Osteocyte (in vitro differentiated cells): Measurements from ENCODE around the gene XPNPEP1. TPM values are rescaled to one million over a fixed set of nuclear protein-coding genes. Genes with fewer than 3 reads are reported as not detected.
A peak's percentile ranks its signal among the peaks of the same experiment; 100 is the strongest.

Experiments
- DNase-seq: peaks from one replicate; pipeline ENCODE4 v3.0.0; 2021; ENCODE audit warnings: mixed read lengths; ENCODE audit not compliant: unreplicated experiment; ENCODE audit errors: extremely low spot score
- H3K27ac Mint-ChIP-seq: one replicate; pipeline ENCODE4 v1.8.0; 2021; ENCODE audit warnings: mild to moderate bottlenecking, mixed read lengths; ENCODE audit not compliant: unreplicated experiment
- H3K27me3 Mint-ChIP-seq: one replicate; pipeline ENCODE4 v1.8.0; 2021; ENCODE audit warnings: mixed read lengths; ENCODE audit not compliant: unreplicated experiment
- H3K36me3 Mint-ChIP-seq: one replicate; pipeline ENCODE4 v1.8.0; 2021; ENCODE audit warnings: mixed read lengths; ENCODE audit not compliant: unreplicated experiment
- H3K4me1 Mint-ChIP-seq: one replicate; pipeline ENCODE4 v1.8.0; 2021; ENCODE audit warnings: mixed read lengths; ENCODE audit not compliant: unreplicated experiment
- H3K4me3 Mint-ChIP-seq: one replicate; pipeline ENCODE4 v1.8.0; 2021; ENCODE audit warnings: mild to moderate bottlenecking, moderate library complexity, mixed read lengths; ENCODE audit not compliant: unreplicated experiment
- H3K9me3 Mint-ChIP-seq: one replicate; pipeline ENCODE4 v1.8.0; 2021; ENCODE audit warnings: mixed read lengths; ENCODE audit not compliant: unreplicated experiment
- total RNA-seq: library from RNA; stranded (reverse); gene quantifications from 2 replicates; pipeline ENCODE4 v1.2.1, GENCODE V29; 2021
- TF ChIP-seq, protein P1 (sequence below): fragments of 200-600 bp; sonication (generic); IDR thresholded peaks from 2 replicates; pipeline ENCODE4 v1.5.0; 2021; ENCODE audit warnings: antibody characterized with exemption, mild to moderate bottlenecking, moderate library complexity

Gene XPNPEP1
- total RNA-seq, 1 donor from 2014 or later: 74.5 TPM

DNA sequence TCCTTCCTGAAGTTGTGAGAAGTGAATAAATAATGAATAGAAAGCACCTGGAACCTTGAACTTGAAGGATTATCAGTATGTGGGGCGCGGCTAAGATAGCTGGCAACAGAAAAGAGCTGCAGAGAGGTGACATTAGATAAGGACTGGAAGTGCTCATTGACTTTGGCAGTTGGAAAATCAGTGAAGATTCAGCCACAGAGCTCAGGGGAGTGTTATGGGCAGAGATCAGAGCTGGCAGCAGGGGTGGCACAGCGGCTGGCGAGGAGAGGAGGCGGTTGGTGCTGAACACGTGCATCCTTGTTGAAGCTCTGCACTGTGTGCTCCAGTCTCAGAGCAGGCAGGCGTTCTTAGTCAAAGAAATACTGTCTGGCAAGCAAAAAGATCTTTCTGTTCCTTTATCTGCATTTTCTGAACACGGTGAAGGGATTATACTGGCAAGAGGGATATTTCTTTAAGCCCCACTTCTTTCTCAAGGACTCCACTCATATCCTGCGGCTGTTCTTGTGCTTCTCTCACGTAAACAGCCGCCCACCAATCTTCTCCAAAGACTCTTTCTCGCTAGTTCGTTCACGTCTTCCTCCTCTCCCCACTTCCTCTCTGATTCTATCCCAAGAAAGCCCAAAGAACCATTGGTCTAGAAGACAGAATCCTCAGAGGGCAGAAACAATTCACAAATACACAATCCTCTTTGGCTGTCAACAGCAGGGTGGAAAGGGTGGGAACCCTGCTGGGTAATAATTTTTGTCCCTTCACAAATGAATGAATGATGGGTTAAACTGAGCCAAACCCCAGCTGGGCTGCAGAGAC lies 45.8 kb upstream of the XPNPEP1 start:
- Mint-ChIP-seq H3K4me3 (no peak overlapping the region), H3K4me1 (peaks cover 48% of the 10 kb centered on the region)
- DNase-seq: no peak

DNA sequence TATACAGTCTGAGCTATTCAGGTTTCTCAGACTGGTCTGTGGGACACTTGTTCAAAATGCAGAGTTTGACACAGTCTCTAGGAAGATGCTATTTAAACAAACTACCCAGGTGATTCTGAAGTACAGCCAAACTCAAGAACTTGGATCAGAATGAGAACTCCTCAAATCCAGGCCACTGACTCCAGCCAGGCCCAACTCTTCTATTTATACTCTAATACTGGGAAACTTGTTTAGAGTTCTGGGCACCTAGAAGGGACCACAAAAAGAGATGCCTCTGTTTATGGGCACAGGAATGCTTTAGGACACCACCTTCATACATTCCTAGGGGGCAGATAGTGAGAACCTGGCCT lies 44.4 kb upstream of the XPNPEP1 start:
- TF ChIP-seq, protein P1, sequence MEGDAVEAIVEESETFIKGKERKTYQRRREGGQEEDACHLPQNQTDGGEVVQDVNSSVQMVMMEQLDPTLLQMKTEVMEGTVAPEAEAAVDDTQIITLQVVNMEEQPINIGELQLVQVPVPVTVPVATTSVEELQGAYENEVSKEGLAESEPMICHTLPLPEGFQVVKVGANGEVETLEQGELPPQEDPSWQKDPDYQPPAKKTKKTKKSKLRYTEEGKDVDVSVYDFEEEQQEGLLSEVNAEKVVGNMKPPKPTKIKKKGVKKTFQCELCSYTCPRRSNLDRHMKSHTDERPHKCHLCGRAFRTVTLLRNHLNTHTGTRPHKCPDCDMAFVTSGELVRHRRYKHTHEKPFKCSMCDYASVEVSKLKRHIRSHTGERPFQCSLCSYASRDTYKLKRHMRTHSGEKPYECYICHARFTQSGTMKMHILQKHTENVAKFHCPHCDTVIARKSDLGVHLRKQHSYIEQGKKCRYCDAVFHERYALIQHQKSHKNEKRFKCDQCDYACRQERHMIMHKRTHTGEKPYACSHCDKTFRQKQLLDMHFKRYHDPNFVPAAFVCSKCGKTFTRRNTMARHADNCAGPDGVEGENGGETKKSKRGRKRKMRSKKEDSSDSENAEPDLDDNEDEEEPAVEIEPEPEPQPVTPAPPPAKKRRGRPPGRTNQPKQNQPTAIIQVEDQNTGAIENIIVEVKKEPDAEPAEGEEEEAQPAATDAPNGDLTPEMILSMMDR: no peak
- no peaks in the 10 kb centered on the region for H3K36me3 Mint-ChIP-seq
- DNase-seq: no peak
- H3K9me3 Mint-ChIP-seq: no peaks in the 10 kb centered on the region
- no peaks in the 10 kb centered on the region for H3K27me3 Mint-ChIP-seq
- peaks cover 62% of the 10 kb centered on the region for H3K4me1 Mint-ChIP-seq
- H3K27ac Mint-ChIP-seq: peak overlapping the region; percentile 90
- peak overlapping the region; percentile 48 for H3K4me3 Mint-ChIP-seq

More for the DNA sequence above, 45.8 kb upstream of the XPNPEP1 start:
- Mint-ChIP-seq H3K36me3 (no peaks in the 10 kb centered on the region), H3K27ac (peak overlapping the region; percentile 25), H3K27me3 (no peaks in the 10 kb centered on the region), H3K9me3 (no peaks in the 10 kb centered on the region)
- TF ChIP-seq, protein P1: no peak

DNA sequence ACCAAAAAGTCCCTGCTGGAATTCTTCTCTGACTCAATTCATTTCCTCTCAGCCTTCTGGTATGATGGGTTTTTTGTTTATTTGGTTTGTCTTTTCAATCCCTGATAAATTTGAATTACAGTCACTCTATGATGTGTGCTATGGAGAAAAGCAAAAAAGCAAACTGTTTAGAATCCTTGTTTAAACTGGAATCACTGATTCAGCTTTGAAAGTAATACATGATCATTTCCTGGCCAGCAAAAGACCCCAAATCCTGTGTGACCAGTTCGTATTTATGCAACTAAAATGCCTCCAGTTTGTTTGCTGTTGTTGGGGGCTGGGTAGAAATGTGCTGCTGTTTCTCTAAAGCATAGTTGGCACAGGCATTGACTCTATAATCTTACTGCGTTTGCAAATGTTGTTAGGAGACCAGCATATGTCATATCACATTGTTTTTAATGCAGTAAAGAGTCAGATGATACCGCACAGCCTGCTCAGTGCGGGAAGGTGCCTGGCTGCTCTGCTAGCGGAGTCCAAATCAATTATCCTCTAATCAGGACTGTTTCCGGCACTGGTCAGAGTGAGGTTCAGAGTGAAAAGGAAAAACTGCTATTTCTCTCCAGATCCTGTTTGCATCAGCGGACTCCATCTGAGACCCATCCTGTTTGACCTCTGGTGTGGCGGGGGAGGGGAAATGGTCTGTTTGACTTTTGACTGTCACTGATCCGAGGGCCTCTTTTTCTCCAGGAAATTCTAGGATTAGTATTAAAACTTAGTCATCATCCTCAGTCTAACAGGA lies 43.8 kb upstream of the XPNPEP1 start:
- no peaks in the 10 kb centered on the region for H3K9me3 Mint-ChIP-seq
- DNase-seq: no peak
- H3K4me1 Mint-ChIP-seq: peaks cover 68% of the 10 kb centered on the region
- no peaks in the 10 kb centered on the region for H3K36me3 Mint-ChIP-seq
- peak overlapping the region; percentile 90 for H3K27ac Mint-ChIP-seq
- H3K27me3 Mint-ChIP-seq: no peaks in the 10 kb centered on the region
- peak overlapping the region; percentile 48 for H3K4me3 Mint-ChIP-seq
- TF ChIP-seq, protein P1: no peak

DNA sequence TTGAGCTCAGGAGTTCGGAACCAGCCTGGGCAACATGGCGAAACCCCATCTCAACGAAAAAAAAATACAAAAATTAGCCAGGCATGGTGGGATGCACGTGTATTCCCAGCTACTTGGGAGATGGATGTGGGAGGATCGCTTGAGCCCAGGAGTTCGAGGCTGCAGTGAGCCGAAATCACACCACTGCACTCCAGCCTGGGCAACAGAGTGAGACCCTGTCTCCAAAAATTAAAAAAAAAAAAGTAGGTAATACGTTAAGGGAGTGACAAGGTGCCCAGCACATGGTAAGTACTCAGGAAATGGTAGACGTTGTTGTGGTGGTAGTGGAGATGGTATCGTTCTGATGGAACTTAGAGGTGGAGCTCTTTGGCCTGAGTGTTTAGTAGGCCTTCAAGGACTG lies 41.0 kb upstream of the XPNPEP1 start:
- Mint-ChIP-seq H3K27ac (no peak overlapping the region), H3K27me3 (no peaks in the 10 kb centered on the region), H3K4me1 (peaks cover 91% of the 10 kb centered on the region), H3K9me3 (no peaks in the 10 kb centered on the region), H3K36me3 (no peaks in the 10 kb centered on the region), H3K4me3 (no peak overlapping the region)
- DNase-seq: no peak
- TF ChIP-seq, protein P1: no peak

DNA sequence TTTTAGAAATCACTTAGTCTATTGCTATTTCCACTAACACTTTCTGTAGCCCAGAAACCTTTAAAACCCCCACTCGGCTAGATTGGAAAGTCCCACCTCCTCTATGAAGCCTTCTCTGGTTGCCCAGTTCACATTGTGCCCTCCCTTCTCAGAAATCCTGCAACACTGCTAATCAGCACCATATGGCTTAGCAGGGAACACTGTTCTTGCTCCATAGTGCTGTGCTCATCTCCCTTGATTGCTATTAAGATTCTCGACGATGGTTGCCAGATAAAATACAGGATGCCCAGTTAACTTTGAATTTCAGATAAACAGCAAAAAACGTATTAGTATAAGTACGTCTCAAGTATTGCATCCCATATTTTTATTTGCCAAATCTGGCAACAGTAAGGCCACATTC lies 40.1 kb upstream of the XPNPEP1 start:
- no peak for DNase-seq
- Mint-ChIP-seq H3K27ac (peak overlapping the region; percentile 90), H3K9me3 (no peaks in the 10 kb centered on the region), H3K4me1 (peaks cover 94% of the 10 kb centered on the region), H3K36me3 (no peaks in the 10 kb centered on the region), H3K4me3 (no peak overlapping the region), H3K27me3 (no peaks in the 10 kb centered on the region)
- TF ChIP-seq, protein P1: no peak
